NCI-H2081 (cell line): Measurements from ENCODE around the gene SLIT3.
"Not testable (repeated sequence)": the region's sequence is repeated elsewhere in the genome, so short reads cannot be mapped to it uniquely, and the experiment has no call there.

Experiments used
- DNase-seq, 2 experiments: peaks; one replicate each; lab custom pipeline; 2025; lab: John Stamatoyannopoulos, UW

The SLIT3 gene

DNA sequence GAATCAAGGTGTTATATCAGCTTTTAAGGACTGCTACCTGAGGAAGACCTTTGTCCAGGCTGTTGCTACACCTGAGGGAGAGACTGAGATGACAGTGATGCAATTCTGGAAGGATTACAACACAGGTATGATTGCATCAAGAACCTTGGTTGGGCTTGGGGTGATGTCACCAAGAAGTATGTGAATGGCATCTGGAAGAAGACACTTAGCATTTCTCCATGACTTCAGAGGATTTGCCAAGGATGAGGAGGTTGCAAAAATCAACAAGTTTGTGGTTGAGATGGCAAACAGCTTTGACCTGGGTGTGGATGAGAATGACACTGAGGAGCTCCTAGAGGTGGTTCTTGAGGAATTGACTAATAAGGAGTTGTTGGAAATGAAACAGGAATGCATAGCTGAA is 653.9 kb downstream of the SLIT3 start:
- DNase-seq, result no peak

- DNase-seq, result no peak
Observed at GRCh38 chr5:168646335-168646734, 654.6 kb downstream of the SLIT3 start.

DNA sequence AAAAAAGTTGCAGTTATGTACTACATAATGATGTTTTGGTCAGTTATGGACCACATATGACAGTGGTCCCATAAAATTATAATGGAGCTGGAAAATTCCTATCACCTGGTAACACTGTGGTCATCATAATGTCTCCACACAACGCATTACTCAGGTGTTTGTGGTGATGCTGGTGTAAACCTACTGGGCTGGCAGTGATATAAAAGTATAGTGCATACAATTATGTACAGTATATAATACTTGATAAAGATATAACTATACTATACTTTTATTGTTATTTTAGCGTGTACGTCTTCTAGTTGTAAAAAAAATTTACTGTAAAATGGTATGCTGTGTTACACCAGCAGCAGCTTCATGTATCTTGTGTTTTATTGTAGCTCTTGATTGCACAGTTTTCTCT is 655.7 kb downstream of the SLIT3 start:
- no peak for DNase-seq

- no peak for DNase-seq
Observed at GRCh38 chr5:168642019-168642418, 658.9 kb downstream of the SLIT3 start.

DNA sequence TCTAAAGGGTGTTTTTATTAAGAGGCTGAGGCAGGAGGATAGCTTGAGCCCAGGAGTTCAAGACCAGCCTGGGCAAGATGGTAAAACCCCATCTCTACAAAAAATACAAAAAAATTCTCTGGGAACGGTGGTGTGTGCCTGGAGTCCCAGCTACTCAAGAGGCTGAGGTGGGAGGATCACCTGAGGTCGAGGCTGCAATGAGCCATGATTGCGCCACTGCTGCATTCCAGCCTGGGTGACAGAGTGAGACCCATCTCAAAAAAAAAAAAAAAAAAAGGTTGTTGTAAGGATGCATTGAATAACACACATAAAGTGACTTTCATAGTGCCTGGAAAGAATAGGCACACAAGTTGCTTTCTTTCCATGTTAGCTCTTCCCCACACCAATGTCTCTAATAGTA is 662.1 kb downstream of the SLIT3 start:
- DNase-seq, result not testable (repeated sequence)

DNA sequence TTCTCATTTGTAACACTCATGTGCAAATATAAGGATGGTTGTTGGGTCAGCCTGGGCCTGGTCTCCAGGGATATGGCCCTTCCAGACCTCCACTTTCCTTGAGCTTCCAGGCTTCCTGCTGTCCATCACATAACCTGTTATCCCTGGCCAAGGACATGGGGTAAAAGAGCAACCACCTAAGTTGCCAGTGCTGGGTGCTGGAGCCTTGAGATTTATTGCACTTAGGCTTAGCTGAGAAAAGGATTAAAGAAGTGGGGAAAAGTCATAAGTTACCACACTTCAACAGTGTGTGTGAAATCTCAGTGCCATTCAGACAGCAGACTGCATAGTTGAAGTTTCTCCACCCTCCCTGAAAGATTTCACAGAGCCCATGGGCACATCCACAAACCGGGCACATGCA is 663.1 kb downstream of the SLIT3 start:
- DNase-seq, result no peak

- DNase-seq, result no peak
Observed at GRCh38 chr5:168637281-168637680, 663.7 kb downstream of the SLIT3 start.

- DNase-seq, result not testable (repeated sequence)
Observed at GRCh38 chr5:168630958-168631357, 670.0 kb downstream of the SLIT3 start.

DNA sequence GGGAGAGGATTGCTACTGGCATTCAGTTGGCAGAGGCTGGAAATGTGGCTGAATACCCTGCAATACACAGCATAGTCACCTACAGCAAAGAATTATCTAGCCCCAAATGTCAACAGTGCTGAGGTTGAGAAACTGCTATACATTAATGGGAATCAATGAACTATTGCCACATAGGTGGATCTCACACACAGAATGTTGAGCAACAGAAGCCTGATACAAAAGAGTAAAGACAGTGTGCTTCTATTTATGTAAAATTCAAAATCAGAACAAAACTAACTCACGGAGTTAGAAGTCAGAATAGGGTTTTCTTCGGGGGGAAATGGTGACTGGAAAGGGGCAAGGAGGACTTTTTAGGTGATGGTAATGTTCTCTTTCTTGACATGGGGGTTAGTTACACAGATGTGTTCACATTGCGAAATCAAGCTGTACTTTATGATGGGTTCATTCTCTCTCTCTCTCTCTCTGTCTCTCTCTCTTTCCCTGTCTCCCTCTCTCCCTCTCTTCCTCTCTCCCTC is 676.0 kb downstream of the SLIT3 start:
- DNase-seq, result no peak

- no peak for DNase-seq
Observed at GRCh38 chr5:168620807-168621206, 680.1 kb downstream of the SLIT3 start.

- no peak for DNase-seq
Observed at GRCh38 chr5:168614661-168615060, 686.3 kb downstream of the SLIT3 start.

DNA sequence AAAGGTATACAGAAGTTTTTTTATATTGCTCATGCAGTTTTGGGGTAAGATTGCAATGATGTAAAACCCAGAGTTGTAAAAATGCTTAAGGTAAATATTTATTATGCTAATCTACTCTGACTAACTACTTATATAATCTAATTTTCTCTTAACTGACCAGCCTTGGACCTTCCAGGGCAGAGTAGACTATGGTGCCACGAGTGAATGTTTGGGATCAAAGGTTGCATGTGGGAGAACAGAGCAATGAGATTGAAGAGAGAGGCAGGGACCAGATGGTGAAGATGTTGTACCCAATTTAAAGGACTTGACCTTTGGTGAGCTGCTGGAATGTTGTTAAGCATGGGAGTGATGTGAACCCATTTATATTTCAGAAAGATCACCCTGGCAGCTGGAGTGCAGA is 686.9 kb downstream of the SLIT3 start:
- DNase-seq, result no peak

- no peak for DNase-seq
Observed at GRCh38 chr5:168613396-168613795, 687.5 kb downstream of the SLIT3 start.

DNA sequence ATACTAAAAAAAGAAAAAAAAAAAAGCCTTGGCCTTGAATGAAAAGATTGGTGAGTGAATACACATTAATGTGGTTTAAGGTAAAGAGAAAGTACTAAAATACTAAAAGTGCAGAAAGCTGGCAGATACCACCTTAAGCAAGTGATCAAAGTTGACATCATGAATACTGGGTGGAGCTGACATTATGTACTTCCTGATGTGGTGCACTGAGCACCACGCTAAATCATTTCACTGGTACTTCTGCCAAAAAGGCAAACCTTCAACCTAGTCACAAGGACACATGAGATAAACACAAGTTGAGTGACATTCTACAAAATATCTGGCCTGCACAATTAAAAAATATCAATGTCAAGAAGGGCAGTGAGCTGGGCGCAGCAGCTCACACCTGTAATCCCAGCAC is 687.9 kb downstream of the SLIT3 start:
- no peak for DNase-seq

DNA sequence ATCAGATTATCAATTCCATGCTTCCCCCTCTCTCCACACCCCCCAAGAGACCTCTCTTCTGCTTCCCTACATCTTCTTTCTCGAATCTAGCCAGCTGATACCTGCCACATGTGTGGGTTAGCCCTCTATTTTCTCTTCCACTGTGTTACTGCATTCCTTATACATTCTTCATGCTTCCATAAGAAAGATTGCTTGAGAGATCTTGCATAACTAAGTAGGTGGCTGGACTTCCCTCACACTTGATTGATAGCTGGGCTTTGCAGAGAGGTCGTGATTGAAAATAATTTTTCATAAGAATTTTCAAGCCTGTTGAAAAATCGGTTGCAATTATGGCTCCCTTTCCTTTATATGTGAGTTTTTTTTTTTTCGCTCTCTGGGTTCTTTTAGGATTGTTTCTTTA is 688.8 kb downstream of the SLIT3 start:
- DNase-seq, result no peak
